ENCODE measurements around the gene CNPY4. TPM values are rescaled to one million over a fixed set of nuclear protein-coding genes. Genes with fewer than 3 reads are reported as not detected.

The CNPY4 gene
- total and polyA plus RNA-seq, 2 donors (not counting 1 experiment from before 2014, with no cell fraction given) = 8.0 to 13.9 TPM

- Mint-ChIP-seq H3K4me1 (peaks cover 21% of the 10 kb centered on the region), H3K27ac (no peak overlapping the region)
- H3K79me2 ChIP-seq (ENCODE audit: control insufficient read depth, insufficient read depth, low read length) = peaks cover 19% of the 10 kb centered on the region
Observed at GRCh38 chr7:100093498-100093897, 25.9 kb upstream of the CNPY4 start.

DNA sequence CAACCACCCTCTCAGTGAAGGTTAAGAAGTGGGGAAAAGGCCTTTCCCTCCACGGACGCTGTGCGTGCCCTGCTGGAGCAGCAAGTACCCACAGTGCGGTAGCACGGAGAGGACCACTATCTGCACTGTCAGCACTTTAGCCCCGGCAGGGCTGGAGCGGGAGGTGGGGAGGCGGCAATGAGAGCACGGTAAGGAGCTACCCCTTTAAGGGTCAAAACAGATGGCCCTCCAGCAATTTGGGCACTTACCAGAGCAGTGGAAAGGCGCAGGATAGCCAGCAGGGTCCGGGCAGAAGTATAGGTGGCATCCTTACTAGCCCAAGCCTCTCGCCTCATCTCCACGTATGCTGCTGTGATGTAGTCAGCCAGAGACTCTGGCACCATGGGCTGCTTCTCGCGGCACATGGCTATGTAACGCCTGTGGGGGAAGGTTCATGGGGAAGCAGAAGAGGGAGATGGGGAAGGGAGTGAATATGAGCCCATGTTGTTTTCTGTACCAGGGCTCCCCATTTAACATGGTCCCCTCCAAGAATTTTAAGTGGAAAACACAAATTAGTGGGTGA, 25.4 kb upstream of the CNPY4 start:
- ChIA-PET POLR2A (no interaction called here), CTCF (no interaction called here)
- H3K36me3 ChIP-seq (replicated peaks in 1 of 2; ENCODE audit: control extremely low read depth in 1 of 2, control insufficient read depth in 1 of 2, extremely low read depth in 1 of 2, insufficient read depth in 2 of 2, low read length in 1 of 2) = peaks cover 2 to 83% of the 10 kb centered on the region in 2 experiments
- H3K79me2 ChIP-seq (ENCODE audit: control insufficient read depth, insufficient read depth, low read length) = peaks cover 22% of the 10 kb centered on the region
- H4K20me1 ChIP-seq (ENCODE audit: control insufficient read depth, insufficient read depth, low read length, poor library complexity, severe bottlenecking) = peaks cover 47% of the 10 kb centered on the region
- no peak overlapping the region for H3K9ac ChIP-seq (ENCODE audit: low read length)
- Mint-ChIP-seq H3K4me3 (no peak overlapping the region), H3K9me3 (ENCODE audit: insufficient read depth) (no peaks in the 10 kb centered on the region), H3K4me1 (peaks cover 24% of the 10 kb centered on the region), H3K27me3 (no peaks in the 10 kb centered on the region), H3K27ac (no peak overlapping the region)
- no peak overlapping the region for H3K4me2 ChIP-seq (replicated peaks; ENCODE audit: low read depth, low read length, poor library complexity, severe bottlenecking)
- 96% methylated on average over 16 of the region's 16 CpGs for WGBS (ENCODE audit: insufficient coverage)
- no peak for ATAC-seq (ENCODE audit: low read depth)
- DNase-seq = no peak
- intact Hi-C loops (cut with micrococcal nuclease) = no loop called here
- no peaks in the 10 kb centered on the region for H3K27me3 ChIP-seq (replicated peaks in 1 of 4; ENCODE audit: control extremely low read depth in 1 of 4, control insufficient read depth in 3 of 4, insufficient read depth in 4 of 4, low read length in 3 of 4)
- H2AFZ ChIP-seq (ENCODE audit: insufficient read depth, low read depth, low read length, poor library complexity, severe bottlenecking) = no peak overlapping the region
- no peak overlapping the region for H3K27ac ChIP-seq (ENCODE audit: low read length in 2 of 2)
- H3K4me3 ChIP-seq (ENCODE audit: control extremely low read depth in 1 of 5, extremely low read depth in 1 of 5, insufficient read depth in 1 of 5, low read depth in 2 of 5, low read length in 4 of 5) = no peak overlapping the region
- H3K4me1 ChIP-seq (ENCODE audit: control insufficient read depth in 2 of 2, insufficient read depth in 2 of 2, low read length in 2 of 2) = peaks cover 7 to 12% of the 10 kb centered on the region in 2 donors
- no peak for TF ChIP-seq EZH2 (IDR thresholded peaks at IDR 0.05; ENCODE audit: borderline replicate concordance, insufficient read depth, low read depth, low read length, poor library complexity, severe bottlenecking)
- TF ChIP-seq, protein P1, sequence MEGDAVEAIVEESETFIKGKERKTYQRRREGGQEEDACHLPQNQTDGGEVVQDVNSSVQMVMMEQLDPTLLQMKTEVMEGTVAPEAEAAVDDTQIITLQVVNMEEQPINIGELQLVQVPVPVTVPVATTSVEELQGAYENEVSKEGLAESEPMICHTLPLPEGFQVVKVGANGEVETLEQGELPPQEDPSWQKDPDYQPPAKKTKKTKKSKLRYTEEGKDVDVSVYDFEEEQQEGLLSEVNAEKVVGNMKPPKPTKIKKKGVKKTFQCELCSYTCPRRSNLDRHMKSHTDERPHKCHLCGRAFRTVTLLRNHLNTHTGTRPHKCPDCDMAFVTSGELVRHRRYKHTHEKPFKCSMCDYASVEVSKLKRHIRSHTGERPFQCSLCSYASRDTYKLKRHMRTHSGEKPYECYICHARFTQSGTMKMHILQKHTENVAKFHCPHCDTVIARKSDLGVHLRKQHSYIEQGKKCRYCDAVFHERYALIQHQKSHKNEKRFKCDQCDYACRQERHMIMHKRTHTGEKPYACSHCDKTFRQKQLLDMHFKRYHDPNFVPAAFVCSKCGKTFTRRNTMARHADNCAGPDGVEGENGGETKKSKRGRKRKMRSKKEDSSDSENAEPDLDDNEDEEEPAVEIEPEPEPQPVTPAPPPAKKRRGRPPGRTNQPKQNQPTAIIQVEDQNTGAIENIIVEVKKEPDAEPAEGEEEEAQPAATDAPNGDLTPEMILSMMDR (IDR thresholded peaks at IDR 0.05) = no peak
- no peaks in the 10 kb centered on the region for H3K9me3 ChIP-seq (ENCODE audit: control extremely low read depth in 1 of 3, control insufficient read depth in 2 of 3, insufficient read depth in 1 of 3, low read length in 2 of 3)

More at GRCh38 chr7:100093498-100093897, 25.9 kb upstream of the CNPY4 start:
- H3K4me2 ChIP-seq (replicated peaks; ENCODE audit: low read depth, low read length, poor library complexity, severe bottlenecking) = no peak overlapping the region
- peaks cover 2 to 78% of the 10 kb centered on the region in 2 experiments for H3K36me3 ChIP-seq (replicated peaks in 1 of 2; ENCODE audit: control extremely low read depth in 1 of 2, control insufficient read depth in 1 of 2, extremely low read depth in 1 of 2, insufficient read depth in 2 of 2, low read length in 1 of 2)
- DNase-seq = no peak
- ChIA-PET POLR2A (interaction anchor here (0.6 kb wide), 1 partner anchor 9 kb away, joined by 4 read pairs; no protein-coding TSS in a partner anchor), CTCF (no interaction called here)
- no peak overlapping the region for H3K4me3 ChIP-seq (ENCODE audit: control extremely low read depth in 1 of 5, extremely low read depth in 1 of 5, insufficient read depth in 1 of 5, low read depth in 2 of 5, low read length in 4 of 5)
- no peak for ATAC-seq (ENCODE audit: low read depth)
- peaks cover 7 to 11% of the 10 kb centered on the region in 2 donors for H3K4me1 ChIP-seq (ENCODE audit: control insufficient read depth in 2 of 2, insufficient read depth in 2 of 2, low read length in 2 of 2)
- H4K20me1 ChIP-seq (ENCODE audit: control insufficient read depth, insufficient read depth, low read length, poor library complexity, severe bottlenecking) = peaks cover 43% of the 10 kb centered on the region
- no peaks in the 10 kb centered on the region for H3K9me3 Mint-ChIP-seq (ENCODE audit: insufficient read depth)
- intact Hi-C loops (cut with micrococcal nuclease) = no loop called here
- WGBS (ENCODE audit: insufficient coverage) = 91% methylated on average over 13 of the region's 13 CpGs
- no peaks in the 10 kb centered on the region for H3K27me3 ChIP-seq (replicated peaks in 1 of 4; ENCODE audit: control extremely low read depth in 1 of 4, control insufficient read depth in 3 of 4, insufficient read depth in 4 of 4, low read length in 3 of 4)
- TF ChIP-seq, protein P1 (IDR thresholded peaks at IDR 0.05) = no peak
- TF ChIP-seq EZH2 (IDR thresholded peaks at IDR 0.05; ENCODE audit: borderline replicate concordance, insufficient read depth, low read depth, low read length, poor library complexity, severe bottlenecking) = no peak
- H3K27ac ChIP-seq (ENCODE audit: low read length in 2 of 2) = no peak overlapping the region
- no peak overlapping the region for H2AFZ ChIP-seq (ENCODE audit: insufficient read depth, low read depth, low read length, poor library complexity, severe bottlenecking)
- no peak overlapping the region for H3K9ac ChIP-seq (ENCODE audit: low read length)
- no peaks in the 10 kb centered on the region for H3K9me3 ChIP-seq (ENCODE audit: control extremely low read depth in 1 of 3, control insufficient read depth in 2 of 3, insufficient read depth in 1 of 3, low read length in 2 of 3)
- no peak overlapping the region for H3K4me3 Mint-ChIP-seq
- no peaks in the 10 kb centered on the region for H3K27me3 Mint-ChIP-seq

Data from B cell (primary cell).